ENCODE results near the gene MXI1.

Gene MXI1

GRCh38 chr10:110207011-110207804 is at the start of gene MXI1:
TSS of gene MXI1 (plus strand) at chr10:110207605. CDS start at chr10:110207809, 204 bp downstream.
- peak; percentile 24 to 43 for DNase-seq

- no peak for DNase-seq
Observed at GRCh38 chr10:110158051-110159005, 49.1 kb upstream of the MXI1 start.

GRCh38 chr10:110160081-110160480 is 47.3 kb upstream of the MXI1 start:
- no peak for DNase-seq

GRCh38 chr10:110160522-110160921 is 46.9 kb upstream of the MXI1 start:
- DNase-seq, result no peak

DNA sequence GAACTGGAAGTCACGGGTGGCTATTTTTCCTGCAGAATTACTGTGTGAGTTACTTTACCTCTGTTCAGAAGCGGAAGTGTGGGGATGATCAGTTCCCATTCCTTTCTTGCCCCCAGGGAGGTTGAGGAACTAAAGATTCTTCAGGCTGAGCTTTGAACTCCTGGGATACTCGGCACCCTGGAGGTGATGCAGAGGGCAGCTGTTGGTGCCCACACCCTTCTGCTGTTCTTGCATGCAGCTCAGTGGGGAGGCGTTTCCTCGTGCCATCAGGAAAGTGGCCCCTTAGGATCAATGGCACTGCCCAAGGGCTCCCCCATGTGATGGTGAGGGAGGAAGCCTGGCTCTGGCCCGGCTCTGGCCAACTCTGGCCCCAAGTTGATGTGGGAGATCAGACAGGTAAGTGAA is 44.7 kb upstream of the MXI1 start:
- DNase-seq, result no peak

DNA sequence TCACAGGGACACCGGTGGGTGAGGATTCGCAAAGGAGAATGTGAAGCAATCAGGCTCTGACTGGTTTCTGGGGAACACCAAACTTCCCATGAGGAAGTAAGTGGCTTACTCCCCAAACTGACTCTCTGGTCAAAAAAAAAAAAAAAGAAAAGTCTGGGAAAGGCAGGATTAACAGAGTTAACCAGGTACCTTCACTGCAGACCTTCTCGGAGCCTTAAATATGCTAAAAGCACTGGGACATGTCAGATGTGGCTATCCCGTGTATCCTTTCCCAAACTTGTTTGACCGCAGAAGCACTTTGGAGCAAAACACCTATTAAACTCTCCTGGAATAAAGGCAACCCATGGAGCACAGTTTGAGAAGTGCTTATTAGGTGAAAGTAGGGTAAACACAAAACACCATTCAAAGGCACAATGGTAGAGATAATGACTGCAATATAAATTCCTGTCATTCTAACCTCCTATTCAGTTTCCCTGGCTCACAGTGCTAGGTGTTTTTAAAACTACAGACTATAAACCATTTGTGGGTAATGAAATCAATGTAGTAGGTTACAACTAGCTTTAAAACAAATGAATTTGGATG is 44.1 kb upstream of the MXI1 start:
- DNase-seq, result no peak

DNA sequence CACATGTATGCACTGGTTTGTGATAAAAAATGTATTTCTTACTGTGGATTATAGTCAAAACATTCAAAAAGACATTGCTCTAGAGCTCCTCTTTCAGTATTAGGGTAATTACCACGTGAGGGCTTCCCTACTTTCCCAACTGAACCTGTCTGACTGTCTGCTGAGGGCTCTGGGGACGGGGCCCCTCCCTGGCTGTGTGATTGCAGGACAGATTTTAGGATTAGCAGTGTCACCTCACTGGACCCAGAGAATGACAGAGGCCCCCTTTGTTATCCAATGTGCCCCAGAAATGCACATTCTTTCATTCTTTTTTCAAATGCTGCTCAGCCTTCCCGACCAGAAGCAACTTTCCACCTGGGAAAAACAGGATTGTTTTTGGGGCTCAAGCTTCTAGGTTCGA is 43.6 kb upstream of the MXI1 start:
- no peak for DNase-seq

DNA sequence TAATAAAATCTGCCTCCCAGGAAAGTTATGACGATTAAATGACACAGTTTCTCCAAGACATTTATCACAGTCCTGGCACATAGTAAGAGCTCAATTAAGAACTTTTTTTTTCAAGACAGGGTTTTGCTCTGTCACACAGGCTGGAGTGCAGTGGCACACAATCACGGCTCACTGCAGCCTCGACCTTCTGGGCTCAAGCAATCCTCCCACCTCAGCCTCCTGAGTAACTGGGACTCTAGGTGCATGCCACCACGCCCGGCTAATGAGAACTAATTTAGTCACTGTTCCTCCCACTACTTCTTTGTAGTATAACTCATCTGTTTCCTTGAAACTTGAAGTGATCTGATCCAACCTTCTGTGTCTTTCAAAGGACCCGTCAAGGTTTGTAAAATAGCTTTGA is 42.2 kb upstream of the MXI1 start:
- DNase-seq, result no peak

DNA sequence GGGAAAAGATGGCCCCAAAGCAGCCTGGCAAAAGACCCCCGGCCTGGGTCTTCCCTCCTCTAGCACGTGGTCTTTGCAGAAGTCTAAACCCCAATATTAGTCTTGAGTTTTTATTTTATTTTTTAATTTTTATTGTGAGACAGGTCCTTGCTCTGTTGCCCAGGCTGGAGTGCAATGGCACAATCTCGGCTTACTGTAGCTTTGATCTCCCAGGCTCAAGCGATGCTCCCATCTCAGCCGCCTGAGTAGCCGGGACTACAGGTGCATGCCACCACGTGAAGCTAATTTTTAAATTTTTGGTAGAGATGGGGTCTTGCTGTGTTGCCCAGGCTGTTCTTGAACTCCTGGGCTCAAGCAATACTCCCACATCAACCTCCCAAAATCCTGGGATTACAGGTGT is 40.3 kb upstream of the MXI1 start:
- DNase-seq, result no peak

DNA sequence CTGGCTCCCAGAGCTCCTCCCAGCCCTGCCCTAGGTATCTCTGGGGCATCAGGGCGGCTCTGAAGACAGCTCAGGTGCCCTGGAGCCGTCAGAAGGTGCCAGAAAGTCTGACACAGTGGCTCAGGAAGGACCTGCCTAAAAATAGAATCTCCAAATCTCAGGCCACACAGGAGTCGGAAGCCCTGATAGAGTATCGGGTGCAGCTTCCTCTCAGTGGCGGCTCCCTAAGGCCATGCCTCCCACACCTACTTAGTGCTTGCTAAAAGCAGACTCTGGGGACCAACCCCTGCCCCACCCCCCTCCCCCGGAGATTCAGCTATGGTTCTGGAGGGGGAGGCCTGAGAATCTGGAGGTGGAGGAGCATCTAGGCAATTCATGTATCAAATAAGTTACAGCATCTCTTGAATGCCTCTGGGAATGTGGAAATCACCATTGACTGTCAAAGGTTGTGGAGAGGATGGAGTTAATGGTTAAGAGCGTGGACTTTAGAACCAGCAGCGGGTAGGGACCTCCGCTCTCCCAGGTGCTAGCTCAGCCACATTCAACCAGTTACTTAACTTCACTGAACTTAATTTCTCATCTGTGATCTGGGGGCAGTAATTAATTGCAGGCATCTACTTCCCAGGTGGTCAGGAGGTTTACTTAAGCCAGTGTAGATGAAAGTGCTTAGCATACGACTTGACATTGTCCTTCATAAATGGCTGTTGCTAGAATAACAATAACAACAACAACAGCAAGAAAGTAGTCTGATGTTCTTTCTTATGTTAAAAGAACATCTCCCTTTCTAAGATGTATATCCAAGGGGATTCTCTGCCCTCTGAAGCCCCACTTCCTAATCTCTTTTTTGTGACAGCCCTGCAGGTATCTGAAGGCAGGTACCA is 38.6 kb upstream of the MXI1 start:
- DNase-seq, result no peak

DNA sequence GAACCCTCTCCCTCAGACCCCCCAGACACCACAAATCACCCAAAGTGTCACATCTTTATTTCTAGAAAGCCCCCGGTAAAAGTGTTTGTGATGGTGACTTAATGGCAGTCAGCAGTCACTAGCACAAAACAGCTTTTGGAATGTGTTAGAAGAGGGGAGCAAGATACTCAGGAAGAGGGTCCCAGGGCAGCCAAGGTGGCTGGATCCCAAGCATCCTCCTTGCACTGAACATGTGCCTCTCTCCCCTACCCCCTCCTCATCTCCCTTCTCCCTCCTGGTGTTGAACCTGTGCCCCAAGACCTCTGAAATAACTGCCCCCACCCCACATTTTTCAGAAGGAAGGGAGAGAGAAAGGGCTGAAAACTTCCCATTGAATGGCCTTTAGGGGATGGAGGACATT is 37.8 kb upstream of the MXI1 start:
- DNase-seq, result no peak

DNA sequence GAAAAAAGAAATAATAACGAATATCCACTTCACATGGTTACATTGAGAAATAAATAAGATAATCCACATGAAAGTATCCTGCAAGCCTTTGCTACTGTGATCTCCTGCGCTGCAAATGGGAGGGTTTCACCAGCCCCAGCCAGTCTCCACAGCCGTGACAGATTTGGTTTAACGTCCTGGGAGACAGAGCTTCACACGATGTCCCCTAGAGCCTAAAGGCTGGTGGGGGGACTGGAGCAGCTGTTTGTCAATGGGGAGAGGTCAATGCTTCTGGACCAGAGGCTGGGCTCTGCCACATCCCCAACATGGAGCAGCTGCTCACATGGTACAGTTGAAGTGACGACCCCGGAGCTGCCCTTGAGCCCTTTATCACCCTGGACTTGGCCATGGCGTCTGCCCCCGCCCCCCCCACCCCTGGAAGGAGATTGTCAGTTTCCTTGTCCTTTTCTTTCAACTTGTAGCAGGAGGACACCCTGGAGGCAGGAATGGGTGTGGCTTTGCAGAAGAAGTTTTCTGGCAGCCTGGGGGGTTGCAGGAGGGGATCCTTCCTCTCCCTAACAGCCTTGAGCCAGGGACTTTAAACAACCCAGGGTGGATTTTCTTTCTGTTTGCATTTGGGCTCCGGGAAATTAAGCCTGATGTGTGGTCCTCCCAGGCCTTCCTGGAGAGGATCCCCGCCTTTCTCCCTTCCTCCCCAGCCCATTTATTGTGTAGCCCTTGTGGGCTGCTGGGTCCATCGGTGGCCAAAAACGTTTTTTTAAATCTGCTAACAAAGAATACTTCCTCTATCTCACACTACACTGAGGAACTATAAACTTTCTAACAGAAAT is 37.0 kb upstream of the MXI1 start:
- no peak for DNase-seq

GRCh38 chr10:110171032-110171431 is 36.4 kb upstream of the MXI1 start:
- no peak for DNase-seq

GRCh38 chr10:110172155-110172554 is 35.2 kb upstream of the MXI1 start:
- DNase-seq, result no peak

DNA sequence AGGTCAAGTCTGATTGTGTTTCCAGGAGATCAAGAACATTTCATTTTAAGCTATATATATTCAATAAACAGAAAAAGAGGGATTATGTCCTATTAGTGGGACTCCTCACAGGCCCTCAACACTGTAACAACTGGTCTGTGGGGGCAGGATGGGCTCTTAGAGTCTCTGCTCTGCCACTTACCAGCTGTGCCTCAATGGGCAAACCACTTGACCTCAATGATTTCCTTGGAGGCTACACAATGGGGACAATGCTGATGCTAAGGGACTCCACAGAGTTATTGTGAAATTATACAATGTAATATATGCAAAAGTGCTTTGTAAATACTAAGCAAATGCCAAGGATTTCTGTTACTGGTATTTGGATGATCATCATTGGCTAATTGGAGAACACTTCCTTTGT is 33.2 kb upstream of the MXI1 start:
- DNase-seq, result peak; percentile 4 to 58

- DNase-seq, result no peak
Observed at GRCh38 chr10:110174816-110175215, 32.6 kb upstream of the MXI1 start.

DNA sequence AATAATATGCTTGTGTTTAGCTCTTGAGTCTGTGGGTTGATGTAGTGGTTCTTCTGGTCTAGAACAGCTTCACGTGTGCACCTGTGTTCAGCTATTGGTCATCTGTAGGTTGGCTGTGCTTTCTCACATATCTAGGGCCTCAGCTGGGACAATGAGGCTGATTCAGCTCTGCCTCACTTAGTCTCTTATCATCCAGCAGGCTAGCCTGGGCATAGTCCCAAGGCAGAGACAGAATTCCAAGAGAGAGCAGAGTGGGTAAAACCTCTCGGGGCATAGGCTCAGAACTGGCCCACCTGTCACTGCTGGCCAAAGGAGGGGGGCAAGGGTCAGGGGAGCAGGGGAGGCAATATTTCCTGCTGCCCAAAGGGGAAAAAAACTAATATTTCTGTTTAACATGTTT is 32.0 kb upstream of the MXI1 start:
- DNase-seq, result no peak

DNA sequence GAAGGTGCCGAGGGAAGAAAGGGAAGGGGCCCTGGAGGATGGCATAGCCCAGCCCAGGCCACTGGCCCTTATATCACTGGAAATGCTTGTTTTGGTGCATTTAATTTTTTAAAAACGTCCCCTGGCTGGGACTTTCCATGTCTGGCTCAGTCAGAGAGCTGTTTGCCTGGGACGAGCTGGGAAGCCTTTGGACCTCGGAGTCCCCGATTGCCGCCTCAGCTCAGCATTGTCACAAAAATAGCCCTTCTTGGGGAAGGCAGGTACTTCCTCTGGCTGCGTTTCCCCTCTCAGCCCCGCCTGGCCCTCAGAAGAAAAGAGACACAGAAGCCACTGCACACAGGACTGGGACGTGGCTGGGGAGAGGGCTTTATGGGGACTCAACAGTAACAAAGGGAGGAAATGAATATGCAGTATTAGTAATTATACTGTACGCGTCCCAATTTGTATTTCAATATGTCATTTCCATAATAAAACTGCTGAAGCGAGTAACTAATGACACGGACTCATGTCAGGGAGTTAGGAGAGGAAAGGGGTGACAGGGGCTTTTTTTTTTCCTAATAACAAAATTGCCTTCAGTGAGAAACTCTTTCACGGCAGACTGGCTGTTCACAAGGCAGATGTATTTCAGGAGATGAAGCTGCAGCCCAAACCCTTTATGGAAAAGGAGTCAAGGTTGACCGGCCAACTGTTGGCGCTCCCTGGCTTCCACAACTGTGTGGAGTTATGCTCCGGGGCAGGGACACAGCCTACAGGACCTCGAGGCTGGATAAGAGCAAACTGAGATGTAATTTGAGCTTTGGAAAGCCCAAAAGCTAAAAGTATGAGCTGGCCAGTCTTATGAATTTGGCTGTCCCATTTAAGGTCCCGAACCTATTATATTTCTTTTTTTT is 31.0 kb upstream of the MXI1 start:
- no peak for DNase-seq

- no peak for DNase-seq
Observed at GRCh38 chr10:110179220-110179619, 28.2 kb upstream of the MXI1 start.

GRCh38 chr10:110181451-110181850 is 26.0 kb upstream of the MXI1 start:
- DNase-seq, result no peak

DNA sequence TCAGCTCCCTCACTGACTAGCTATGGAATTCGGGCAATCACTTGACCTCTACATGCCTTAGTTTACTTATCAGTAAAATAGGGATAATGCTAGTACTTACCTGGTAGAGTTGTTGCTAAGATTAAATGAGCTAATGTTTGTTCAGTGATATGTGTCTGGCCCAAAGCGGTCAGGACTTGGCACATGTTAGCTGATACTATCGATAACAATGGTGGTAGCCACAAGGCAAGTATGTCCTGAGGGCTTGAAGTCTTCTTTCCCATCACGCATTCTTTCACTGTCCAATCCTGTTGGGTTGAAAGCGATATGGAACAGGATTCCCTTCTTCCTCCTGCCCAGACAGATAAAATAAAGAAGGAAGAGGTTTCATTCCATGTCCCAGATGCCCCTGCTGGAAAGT is 25.5 kb upstream of the MXI1 start:
- DNase-seq, result no peak

Measured in NCI-H187 (cell line).